ENCODE data around the gene TIMM17A. TPM values are rescaled to one million over a fixed set of nuclear protein-coding genes. Genes with fewer than 3 reads are reported as not detected.

Gene TIMM17A
- total and polyA plus RNA-seq, 2 donors (not counting 1 experiment from before 2014, with no cell fraction given) = 47.7 to 103 TPM

DNA sequence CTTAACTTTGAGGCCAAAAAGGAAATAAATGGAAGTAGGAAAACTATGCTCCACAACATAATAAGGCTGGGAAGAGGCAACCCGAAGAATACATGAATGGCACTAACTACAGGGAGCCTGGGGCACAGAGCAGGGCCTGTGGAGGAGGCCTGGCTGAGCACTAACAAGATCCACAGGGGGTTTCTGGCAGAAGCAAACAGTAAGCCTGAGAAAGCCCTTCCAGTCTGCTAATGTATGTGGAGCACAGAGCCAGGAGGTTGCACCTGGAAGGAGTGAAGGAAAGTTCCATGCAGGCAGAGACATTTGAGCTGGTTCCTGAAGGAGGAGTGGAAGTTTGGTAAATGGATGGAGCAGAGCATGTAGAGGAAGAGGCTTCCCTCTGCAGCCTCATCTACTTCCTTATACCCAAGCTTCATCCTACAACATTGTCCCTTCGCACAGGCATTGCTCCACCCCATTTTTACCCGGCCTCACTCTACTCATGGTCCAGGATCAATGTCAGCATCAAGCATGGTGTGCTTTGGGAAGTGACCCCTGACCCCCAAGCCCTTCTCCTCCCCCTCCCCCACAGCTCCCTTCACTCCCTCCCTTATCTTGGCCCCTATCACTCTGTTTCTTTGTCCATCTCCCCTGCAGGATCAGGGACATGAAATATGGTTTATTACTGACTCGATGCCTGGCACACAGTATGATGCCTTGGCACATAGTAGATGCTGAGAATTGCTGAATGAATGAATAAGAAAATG, 43.3 kb upstream of the TIMM17A start:
- Histone ChIP-seq H3K36me3 (ENCODE audit: control insufficient read depth, insufficient read depth, low read length) (peaks cover 1% of the 10 kb centered on the region), H3K27ac (ENCODE audit: insufficient read depth, low read length) (no peak overlapping the region), H3K9ac (ENCODE audit: insufficient read depth, low read length) (no peak overlapping the region), H3K4me2 (ENCODE audit: extremely low read depth, insufficient read depth, low read length) (no peak overlapping the region), H3K4me3 (replicated peaks in 1 of 4; ENCODE audit: control extremely low read depth in 1 of 4, insufficient read depth in 1 of 4, low read depth in 3 of 4, low read length in 4 of 4) (no peak overlapping the region), H4K20me1 (ENCODE audit: control insufficient read depth, extremely low read depth, insufficient read depth, low read length) (no peaks in the 10 kb centered on the region), H3K4me1 (ENCODE audit: control insufficient read depth, extremely low read depth, insufficient read depth, low read length) (peaks cover 10% of the 10 kb centered on the region), H3K27me3 (ENCODE audit: control insufficient read depth, insufficient read depth, low read length) (peaks cover 3% of the 10 kb centered on the region), H2AFZ (ENCODE audit: low read length) (no peak overlapping the region), H3K79me2 (ENCODE audit: control insufficient read depth, insufficient read depth, low read length) (no peaks in the 10 kb centered on the region), H3K9me3 (ENCODE audit: control insufficient read depth, insufficient read depth, low read depth, low read length) (no peaks in the 10 kb centered on the region)
- DNase-seq (ENCODE audit: low read depth in 2 of 2) = no peak
- TF ChIP-seq EZH2 (IDR thresholded peaks at IDR 0.05; ENCODE audit: low read length, missing control alignments) = no peak
- TF ChIP-seq, protein P1, sequence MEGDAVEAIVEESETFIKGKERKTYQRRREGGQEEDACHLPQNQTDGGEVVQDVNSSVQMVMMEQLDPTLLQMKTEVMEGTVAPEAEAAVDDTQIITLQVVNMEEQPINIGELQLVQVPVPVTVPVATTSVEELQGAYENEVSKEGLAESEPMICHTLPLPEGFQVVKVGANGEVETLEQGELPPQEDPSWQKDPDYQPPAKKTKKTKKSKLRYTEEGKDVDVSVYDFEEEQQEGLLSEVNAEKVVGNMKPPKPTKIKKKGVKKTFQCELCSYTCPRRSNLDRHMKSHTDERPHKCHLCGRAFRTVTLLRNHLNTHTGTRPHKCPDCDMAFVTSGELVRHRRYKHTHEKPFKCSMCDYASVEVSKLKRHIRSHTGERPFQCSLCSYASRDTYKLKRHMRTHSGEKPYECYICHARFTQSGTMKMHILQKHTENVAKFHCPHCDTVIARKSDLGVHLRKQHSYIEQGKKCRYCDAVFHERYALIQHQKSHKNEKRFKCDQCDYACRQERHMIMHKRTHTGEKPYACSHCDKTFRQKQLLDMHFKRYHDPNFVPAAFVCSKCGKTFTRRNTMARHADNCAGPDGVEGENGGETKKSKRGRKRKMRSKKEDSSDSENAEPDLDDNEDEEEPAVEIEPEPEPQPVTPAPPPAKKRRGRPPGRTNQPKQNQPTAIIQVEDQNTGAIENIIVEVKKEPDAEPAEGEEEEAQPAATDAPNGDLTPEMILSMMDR (conservative IDR thresholded peaks at IDR 0.05 in 1 of 2, IDR thresholded peaks at IDR 0.05 in 1 of 2; ENCODE audit: low read depth in 1 of 2, low read length in 2 of 2) = no peak

DNA sequence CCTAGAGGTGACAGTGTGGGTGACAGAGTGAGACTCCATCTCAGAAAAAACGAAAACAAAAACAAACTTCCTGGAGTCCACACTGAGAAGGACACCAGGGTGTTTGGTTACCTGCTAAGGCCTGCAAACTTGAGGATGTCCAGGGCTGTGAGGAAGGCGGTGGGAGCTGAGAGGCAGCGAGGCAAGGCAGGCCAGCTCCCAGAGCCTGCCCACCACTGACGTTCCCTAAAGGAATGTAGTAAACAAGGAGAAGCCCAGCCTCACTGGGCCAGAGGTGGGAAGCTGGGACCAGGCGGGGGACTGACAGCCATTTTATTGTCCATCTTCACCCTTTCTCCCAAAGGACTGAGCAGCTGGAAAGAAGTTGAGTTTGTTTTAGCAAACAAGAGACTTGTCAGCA, 42.5 kb upstream of the TIMM17A start:
- peak; percentile 46 to 77 for DNase-seq (ENCODE audit: low read depth in 2 of 2)
- Histone ChIP-seq H3K4me2 (ENCODE audit: extremely low read depth, insufficient read depth, low read length) (no peak overlapping the region), H2AFZ (ENCODE audit: low read length) (no peak overlapping the region), H3K4me1 (ENCODE audit: control insufficient read depth, extremely low read depth, insufficient read depth, low read length) (peaks cover 18% of the 10 kb centered on the region), H4K20me1 (ENCODE audit: control insufficient read depth, extremely low read depth, insufficient read depth, low read length) (no peaks in the 10 kb centered on the region), H3K27me3 (ENCODE audit: control insufficient read depth, insufficient read depth, low read length) (peaks cover 3% of the 10 kb centered on the region), H3K27ac (ENCODE audit: insufficient read depth, low read length) (no peak overlapping the region), H3K36me3 (ENCODE audit: control insufficient read depth, insufficient read depth, low read length) (peaks cover 1% of the 10 kb centered on the region), H3K4me3 (replicated peaks in 1 of 4; ENCODE audit: control extremely low read depth in 1 of 4, insufficient read depth in 1 of 4, low read depth in 3 of 4, low read length in 4 of 4) (no peak overlapping the region), H3K9ac (ENCODE audit: insufficient read depth, low read length) (no peak overlapping the region), H3K9me3 (ENCODE audit: control insufficient read depth, insufficient read depth, low read depth, low read length) (no peaks in the 10 kb centered on the region), H3K79me2 (ENCODE audit: control insufficient read depth, insufficient read depth, low read length) (no peaks in the 10 kb centered on the region)
- TF ChIP-seq, protein P1 (conservative IDR thresholded peaks at IDR 0.05 in 1 of 2, IDR thresholded peaks at IDR 0.05 in 1 of 2; ENCODE audit: low read depth in 1 of 2, low read length in 2 of 2) = no peak
- no peak for TF ChIP-seq EZH2 (IDR thresholded peaks at IDR 0.05; ENCODE audit: low read length, missing control alignments)

DNA sequence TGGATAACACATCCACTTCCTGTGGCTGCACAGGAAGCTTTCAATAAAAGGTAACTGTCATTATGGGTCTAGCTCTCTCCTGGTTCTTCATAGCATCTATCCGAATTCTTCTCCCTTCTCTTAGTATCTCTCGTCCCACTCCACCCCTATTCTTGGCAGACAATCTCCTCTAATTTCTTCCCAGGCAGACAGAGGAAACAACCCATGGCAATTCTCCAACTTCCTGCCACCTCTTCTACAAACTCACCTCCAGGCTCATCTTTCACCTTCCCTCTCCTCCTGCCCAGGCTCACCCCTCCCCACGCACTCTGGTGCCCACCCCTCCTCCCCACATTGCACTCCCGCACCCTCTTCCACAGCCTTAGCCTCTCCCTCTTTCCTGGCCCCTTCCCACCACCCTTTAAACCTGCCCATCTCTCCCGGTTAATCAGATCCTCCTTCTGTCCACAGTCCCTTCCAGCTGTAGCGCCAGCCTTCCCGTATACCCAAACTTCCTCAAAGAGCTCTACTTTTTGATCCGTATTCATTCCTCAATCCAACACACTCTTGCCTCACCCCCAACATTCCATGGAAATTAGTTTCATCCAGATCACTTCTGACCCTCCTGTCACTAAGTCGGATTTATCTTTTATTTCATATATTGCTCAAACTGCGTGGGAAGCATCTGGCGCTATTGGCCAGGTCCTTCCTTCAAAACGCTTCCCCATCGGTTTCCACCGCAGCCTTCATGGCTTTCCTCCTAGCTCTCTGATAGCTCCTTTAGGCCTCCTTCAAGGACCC, 40.7 kb upstream of the TIMM17A start:
- TF ChIP-seq, protein P1 (conservative IDR thresholded peaks at IDR 0.05 in 1 of 2, IDR thresholded peaks at IDR 0.05 in 1 of 2; ENCODE audit: low read depth in 1 of 2, low read length in 2 of 2) = no peak
- no peak for TF ChIP-seq EZH2 (IDR thresholded peaks at IDR 0.05; ENCODE audit: low read length, missing control alignments)
- H3K4me2 ChIP-seq (ENCODE audit: extremely low read depth, insufficient read depth, low read length) = no peak overlapping the region
- peaks cover 26% of the 10 kb centered on the region for H3K4me1 ChIP-seq (ENCODE audit: control insufficient read depth, extremely low read depth, insufficient read depth, low read length)
- peaks cover 1% of the 10 kb centered on the region for H3K36me3 ChIP-seq (ENCODE audit: control insufficient read depth, insufficient read depth, low read length)
- no peaks in the 10 kb centered on the region for H3K9me3 ChIP-seq (ENCODE audit: control insufficient read depth, insufficient read depth, low read depth, low read length)
- no peak overlapping the region for H3K27ac ChIP-seq (ENCODE audit: insufficient read depth, low read length)
- H3K27me3 ChIP-seq (ENCODE audit: control insufficient read depth, insufficient read depth, low read length) = peaks cover 3% of the 10 kb centered on the region
- DNase-seq (ENCODE audit: low read depth in 2 of 2) = peak in 1 of 2 donors; percentile 62
- H3K9ac ChIP-seq (ENCODE audit: insufficient read depth, low read length) = no peak overlapping the region
- H3K79me2 ChIP-seq (ENCODE audit: control insufficient read depth, insufficient read depth, low read length) = no peaks in the 10 kb centered on the region
- H2AFZ ChIP-seq (ENCODE audit: low read length) = no peak overlapping the region
- no peak overlapping the region for H3K4me3 ChIP-seq (replicated peaks in 1 of 4; ENCODE audit: control extremely low read depth in 1 of 4, insufficient read depth in 1 of 4, low read depth in 3 of 4, low read length in 4 of 4)
- H4K20me1 ChIP-seq (ENCODE audit: control insufficient read depth, extremely low read depth, insufficient read depth, low read length) = no peaks in the 10 kb centered on the region

All from fibroblast of lung (primary cell).